GM13976 (cell line): Measurements from ENCODE around the gene FOXF1.

ENCODE experiments used
- DNase-seq: peaks from one replicate; pipeline ENCODE4 v3.0.0; 2012; ENCODE audit warnings: low spot score
- CTCF ChIP-seq: IDR thresholded peaks from 2 replicates; pipeline ENCODE4 v1.5.1; 2012; ENCODE audit warnings: borderline replicate concordance, mild to moderate bottlenecking; ENCODE audit not compliant: insufficient read depth; ENCODE audit errors: extremely low read depth, missing control alignments, control extremely low read depth
- in situ Hi-C: fragments of 300-500 bp; cut with MboI; formaldehyde crosslinking; loops from one replicate; pipeline ENCODE4 v1.12.0; 2022; ENCODE audit warnings: low sequenced_read_pairs, mixed read lengths, inconsistent platforms; ENCODE audit not compliant: unreplicated experiment

FOXF1 gene

DNA sequence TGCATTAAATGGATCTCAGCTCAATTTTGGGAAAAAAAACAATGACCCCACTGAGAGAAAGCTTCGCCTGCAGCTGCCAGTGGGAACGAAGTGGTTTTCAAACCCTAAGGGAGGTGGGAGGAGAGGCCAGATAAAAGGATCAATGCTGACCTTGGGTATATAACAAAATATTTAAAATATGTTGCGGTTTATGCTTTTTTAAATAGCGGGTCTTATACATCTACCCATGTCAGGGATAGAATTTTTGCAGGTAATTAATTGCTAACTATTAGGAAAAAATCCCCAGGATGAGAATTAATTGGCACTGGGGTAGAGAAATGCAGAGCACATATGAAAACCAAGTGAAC is 10.9 kb upstream of the FOXF1 start:
- DNase-seq: no peak
- in situ Hi-C loops: no loop called here
- TF ChIP-seq CTCF: no peak

GRCh38 chr16:86499889-86500707 is 10.2 kb upstream of the FOXF1 start:
- in situ Hi-C loops: loop anchor here (25.0 kb wide), 3 partner anchors 163 to 688 kb away; no protein-coding TSS in a partner anchor
- TF ChIP-seq CTCF: no peak

DNA sequence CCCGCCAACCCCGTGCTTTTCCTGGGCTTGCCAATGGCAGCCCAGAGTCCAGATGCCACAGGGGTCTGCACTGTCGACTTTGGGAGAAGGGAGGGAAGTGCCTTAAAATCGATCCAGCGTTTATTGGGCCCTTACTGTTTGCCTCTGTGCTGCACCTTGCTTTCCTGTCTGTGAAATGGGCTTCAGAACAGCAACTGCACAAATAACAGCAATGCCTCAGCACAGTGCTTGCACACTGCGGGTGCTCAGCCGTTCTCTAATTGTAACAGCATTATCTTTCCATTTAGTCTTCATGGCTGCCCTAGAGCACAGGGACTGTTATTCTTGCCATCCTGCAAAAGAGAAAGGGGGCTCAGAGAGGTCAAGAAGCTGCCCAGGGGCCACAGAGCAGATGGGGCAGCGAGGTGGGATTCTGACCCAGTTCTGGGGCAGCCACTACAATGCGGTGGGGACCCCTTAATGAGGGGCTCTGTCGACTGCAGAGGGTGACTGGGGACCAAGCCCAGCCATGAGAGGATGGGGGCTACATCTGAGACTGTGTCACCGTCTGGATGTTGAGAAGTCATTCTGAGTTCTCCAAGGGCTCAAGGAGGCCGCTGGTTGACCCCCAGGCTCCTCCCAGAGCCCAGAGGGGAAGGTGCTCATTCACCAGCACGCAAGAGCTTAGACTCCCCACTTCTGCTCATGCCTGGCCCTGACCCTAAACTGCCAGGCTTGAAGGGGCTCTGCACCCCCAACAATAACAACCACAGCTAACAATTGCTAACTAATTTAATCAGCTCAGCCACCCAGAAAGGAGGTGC is 9.4 kb upstream of the FOXF1 start:
- TF ChIP-seq CTCF: no peak
- in situ Hi-C loops: loop anchor here (25.0 kb wide), 3 partner anchors 164 to 689 kb away; no protein-coding TSS in a partner anchor
- DNase-seq: no peak

More at GRCh38 chr16:86499889-86500707, 10.2 kb upstream of the FOXF1 start:
- no peak for DNase-seq

DNA sequence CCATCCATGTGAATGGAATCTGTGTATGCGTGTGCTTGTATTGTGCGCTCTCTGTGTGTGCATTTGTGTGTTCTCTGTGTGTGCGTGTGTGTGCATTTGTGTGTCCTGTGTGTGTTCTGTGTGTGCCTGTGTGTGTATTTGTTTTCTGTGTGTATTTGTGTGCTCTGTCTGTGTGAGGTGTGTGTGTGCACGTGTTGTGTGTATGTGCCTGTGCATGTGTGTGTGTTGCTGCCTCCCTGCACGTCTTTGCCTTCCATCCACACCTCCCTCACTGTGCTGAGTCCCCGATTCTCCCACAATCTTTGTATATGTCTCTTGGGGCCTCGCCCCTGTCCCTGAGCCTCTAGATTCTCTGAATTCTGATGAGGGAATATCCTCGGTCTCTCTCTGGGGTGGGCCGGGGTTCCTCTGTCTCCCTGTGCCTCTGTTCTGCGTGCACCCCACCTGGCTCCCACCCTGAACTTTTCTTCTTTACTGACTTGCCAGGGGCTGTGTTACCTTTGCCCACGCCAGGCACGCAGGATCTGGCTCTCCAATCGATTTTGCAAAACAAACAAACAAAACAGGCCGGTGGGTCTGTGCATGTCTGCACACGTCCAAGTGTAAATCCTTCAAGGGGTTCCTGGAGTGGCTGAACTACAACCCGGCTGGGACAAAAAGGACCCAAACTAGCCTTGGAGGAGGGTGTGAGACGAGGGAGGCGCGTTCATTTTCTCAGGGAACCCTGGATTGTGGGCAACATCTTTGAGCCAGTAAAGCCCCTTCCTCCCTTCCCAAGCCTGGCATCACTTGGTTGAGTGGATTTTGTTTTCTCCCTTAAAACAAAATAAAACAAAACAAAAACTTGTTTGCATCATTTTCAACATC is 8.1 kb upstream of the FOXF1 start:
- no peak for TF ChIP-seq CTCF
- no peak for DNase-seq
- in situ Hi-C loops: loop anchor here (25.0 kb wide), 3 partner anchors 165 to 690 kb away; no protein-coding TSS in a partner anchor

DNA sequence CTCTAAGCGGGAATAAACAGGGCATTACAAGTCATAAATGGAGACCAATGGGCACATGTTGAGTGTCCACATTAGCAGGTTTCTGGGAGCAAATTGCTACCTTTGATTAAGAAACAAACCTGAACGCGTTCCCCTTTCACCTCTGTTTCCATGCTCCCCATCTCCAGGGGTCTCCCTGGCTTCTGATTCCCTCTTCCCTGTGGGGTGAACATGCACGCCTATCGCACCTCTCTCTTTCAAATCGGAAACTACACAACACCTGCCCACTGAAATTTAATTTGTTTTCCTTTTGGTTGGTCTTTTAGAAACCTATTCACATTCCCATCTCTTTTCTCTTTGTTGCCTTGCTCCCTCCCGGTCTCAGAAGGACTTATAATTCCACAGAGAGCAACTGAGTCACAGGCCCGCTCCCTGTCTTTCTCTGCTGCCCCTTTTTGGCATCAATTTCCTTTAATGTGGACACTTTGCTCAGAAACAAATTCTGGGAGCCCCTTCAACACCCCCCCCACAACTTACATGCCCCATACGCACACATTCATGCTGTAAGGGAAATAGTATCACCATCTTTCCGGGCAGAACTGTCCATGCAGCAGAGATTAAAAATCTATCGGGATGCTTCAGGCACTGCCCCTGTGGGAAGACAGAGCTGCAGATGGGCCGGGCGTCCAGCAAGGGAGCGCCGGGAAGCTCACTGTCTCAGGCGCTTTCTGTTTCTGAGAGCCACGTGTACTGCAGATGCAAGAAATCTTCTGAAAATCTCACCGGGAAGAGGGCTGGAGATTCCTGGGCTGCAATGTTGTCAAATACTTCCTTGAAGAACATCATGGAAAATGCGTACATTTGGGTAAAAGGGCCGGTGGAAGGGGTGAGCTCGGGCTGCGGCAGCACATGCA is 7.2 kb upstream of the FOXF1 start:
- no peak for DNase-seq
- TF ChIP-seq CTCF: no peak
- in situ Hi-C loops: loop anchor here (25.0 kb wide), 3 partner anchors 166 to 691 kb away; no protein-coding TSS in a partner anchor
